ENCODE results near the gene DCN. TPM values are rescaled to one million over a fixed set of nuclear protein-coding genes. Genes with fewer than 3 reads are reported as not detected.

The DCN gene
- total RNA-seq, 1 experiment from 2014 or later: 2.0 TPM

DNA sequence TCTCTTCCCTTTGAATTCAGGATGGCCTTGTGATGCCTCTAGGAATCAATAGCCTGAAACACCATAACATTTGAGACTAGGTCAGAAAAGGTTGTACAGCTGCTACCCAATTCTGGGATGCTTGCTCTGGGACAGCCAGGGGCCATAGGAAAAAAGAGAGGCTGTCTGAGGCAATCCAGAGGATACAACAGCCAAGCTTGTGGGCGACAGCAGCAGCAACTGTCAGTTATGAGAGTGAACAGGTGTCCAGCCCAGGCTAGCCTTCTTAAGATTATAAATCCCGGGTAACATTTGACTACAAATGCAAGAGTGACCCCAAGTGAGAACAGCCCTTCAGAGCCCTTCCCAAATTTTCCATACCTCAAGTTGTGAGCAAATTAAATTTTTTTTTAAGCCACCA lies 11.1 kb downstream of the DCN start (continued):
- TF ChIP-seq, protein P1, sequence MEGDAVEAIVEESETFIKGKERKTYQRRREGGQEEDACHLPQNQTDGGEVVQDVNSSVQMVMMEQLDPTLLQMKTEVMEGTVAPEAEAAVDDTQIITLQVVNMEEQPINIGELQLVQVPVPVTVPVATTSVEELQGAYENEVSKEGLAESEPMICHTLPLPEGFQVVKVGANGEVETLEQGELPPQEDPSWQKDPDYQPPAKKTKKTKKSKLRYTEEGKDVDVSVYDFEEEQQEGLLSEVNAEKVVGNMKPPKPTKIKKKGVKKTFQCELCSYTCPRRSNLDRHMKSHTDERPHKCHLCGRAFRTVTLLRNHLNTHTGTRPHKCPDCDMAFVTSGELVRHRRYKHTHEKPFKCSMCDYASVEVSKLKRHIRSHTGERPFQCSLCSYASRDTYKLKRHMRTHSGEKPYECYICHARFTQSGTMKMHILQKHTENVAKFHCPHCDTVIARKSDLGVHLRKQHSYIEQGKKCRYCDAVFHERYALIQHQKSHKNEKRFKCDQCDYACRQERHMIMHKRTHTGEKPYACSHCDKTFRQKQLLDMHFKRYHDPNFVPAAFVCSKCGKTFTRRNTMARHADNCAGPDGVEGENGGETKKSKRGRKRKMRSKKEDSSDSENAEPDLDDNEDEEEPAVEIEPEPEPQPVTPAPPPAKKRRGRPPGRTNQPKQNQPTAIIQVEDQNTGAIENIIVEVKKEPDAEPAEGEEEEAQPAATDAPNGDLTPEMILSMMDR (IDR thresholded peaks at IDR 0.05): no peak

DNA sequence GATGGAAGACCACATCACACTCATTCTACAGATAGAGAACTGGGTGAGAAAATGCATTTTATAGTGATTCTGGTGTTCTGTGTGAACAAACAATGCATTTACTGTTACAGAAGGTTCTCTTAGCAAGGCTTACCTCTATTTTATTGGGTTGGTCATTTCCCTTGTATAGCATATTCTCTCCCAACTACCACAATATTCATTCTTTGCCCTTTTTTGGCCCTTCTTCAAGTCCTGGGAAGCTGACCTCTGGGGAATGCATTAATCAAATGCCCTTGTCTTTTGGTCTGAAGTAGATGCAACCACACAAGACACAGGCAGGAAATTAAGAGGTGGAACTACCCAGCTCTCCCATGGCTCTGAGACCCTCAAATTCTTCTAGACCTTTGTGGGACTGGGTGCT lies 19.5 kb downstream of the DCN start:
- DNase-seq (ENCODE audit: low spot score) (no peak), ATAC-seq (no peak)
- Mint-ChIP-seq H3K4me3 (no peak overlapping the region), H3K4me1 (no peaks in the 10 kb centered on the region), H3K9me3 (peaks cover 3% of the 10 kb centered on the region; the same call in 1 of the 2 replicates), H3K36me3 (no peaks in the 10 kb centered on the region), H3K27me3 (ENCODE audit: low read depth) (no peaks in the 10 kb centered on the region), H3K27ac (no peak overlapping the region)
- ChIA-PET POLR2A (no interaction called here), CTCF (no interaction called here)
- TF ChIP-seq, protein P2, sequence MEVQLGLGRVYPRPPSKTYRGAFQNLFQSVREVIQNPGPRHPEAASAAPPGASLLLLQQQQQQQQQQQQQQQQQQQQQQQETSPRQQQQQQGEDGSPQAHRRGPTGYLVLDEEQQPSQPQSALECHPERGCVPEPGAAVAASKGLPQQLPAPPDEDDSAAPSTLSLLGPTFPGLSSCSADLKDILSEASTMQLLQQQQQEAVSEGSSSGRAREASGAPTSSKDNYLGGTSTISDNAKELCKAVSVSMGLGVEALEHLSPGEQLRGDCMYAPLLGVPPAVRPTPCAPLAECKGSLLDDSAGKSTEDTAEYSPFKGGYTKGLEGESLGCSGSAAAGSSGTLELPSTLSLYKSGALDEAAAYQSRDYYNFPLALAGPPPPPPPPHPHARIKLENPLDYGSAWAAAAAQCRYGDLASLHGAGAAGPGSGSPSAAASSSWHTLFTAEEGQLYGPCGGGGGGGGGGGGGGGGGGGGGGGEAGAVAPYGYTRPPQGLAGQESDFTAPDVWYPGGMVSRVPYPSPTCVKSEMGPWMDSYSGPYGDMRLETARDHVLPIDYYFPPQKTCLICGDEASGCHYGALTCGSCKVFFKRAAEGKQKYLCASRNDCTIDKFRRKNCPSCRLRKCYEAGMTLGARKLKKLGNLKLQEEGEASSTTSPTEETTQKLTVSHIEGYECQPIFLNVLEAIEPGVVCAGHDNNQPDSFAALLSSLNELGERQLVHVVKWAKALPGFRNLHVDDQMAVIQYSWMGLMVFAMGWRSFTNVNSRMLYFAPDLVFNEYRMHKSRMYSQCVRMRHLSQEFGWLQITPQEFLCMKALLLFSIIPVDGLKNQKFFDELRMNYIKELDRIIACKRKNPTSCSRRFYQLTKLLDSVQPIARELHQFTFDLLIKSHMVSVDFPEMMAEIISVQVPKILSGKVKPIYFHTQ (CRISPR knock-in tag; IDR thresholded peaks at IDR 0.05): no peak
- TF ChIP-seq, protein P3, sequence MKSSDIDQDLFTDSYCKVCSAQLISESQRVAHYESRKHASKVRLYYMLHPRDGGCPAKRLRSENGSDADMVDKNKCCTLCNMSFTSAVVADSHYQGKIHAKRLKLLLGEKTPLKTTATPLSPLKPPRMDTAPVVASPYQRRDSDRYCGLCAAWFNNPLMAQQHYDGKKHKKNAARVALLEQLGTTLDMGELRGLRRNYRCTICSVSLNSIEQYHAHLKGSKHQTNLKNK (CRISPR knock-in tag; IDR thresholded peaks at IDR 0.05): no peak
- no peak for TF ChIP-seq NFATC4 (CRISPR knock-in tag; IDR thresholded peaks at IDR 0.05)
- TF ChIP-seq, protein P4, sequence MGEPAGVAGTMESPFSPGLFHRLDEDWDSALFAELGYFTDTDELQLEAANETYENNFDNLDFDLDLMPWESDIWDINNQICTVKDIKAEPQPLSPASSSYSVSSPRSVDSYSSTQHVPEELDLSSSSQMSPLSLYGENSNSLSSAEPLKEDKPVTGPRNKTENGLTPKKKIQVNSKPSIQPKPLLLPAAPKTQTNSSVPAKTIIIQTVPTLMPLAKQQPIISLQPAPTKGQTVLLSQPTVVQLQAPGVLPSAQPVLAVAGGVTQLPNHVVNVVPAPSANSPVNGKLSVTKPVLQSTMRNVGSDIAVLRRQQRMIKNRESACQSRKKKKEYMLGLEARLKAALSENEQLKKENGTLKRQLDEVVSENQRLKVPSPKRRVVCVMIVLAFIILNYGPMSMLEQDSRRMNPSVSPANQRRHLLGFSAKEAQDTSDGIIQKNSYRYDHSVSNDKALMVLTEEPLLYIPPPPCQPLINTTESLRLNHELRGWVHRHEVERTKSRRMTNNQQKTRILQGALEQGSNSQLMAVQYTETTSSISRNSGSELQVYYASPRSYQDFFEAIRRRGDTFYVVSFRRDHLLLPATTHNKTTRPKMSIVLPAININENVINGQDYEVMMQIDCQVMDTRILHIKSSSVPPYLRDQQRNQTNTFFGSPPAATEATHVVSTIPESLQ (CRISPR knock-in tag; IDR thresholded peaks at IDR 0.05): no peak
- TF ChIP-seq, protein P5, sequence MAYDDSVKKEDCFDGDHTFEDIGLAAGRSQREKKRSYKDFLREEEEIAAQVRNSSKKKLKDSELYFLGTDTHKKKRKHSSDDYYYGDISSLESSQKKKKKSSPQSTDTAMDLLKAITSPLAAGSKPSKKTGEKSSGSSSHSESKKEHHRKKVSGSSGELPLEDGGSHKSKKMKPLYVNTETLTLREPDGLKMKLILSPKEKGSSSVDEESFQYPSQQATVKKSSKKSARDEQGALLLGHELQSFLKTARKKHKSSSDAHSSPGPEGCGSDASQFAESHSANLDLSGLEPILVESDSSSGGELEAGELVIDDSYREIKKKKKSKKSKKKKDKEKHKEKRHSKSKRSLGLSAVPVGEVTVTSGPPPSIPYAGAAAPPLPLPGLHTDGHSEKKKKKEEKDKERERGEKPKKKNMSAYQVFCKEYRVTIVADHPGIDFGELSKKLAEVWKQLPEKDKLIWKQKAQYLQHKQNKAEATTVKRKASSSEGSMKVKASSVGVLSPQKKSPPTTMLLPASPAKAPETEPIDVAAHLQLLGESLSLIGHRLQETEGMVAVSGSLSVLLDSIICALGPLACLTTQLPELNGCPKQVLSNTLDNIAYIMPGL (CRISPR knock-in tag; IDR thresholded peaks at IDR 0.05): no peak

DNA sequence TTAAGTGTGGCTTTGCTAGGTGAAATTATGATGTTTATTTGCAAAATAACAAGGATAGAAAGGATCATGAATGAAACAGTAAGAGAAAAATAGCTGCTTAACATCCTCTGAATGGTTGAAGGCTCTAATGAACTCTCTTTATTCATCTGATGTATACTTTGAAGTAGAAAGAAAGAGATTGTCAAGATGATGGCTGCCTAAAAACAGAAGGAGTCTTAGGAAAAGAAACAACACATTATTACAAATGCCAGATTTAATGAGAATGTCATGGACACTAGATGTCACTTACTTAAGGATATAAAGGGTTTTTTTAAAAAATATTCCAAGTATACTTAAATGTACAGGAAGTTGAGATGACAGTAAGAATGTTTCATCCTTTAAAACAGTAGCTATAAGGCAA lies 21.6 kb downstream of the DCN start:
- POLR2A ChIA-PET: no interaction called here
- CTCF ChIA-PET: no interaction called here
- TF ChIP-seq, protein P6, sequence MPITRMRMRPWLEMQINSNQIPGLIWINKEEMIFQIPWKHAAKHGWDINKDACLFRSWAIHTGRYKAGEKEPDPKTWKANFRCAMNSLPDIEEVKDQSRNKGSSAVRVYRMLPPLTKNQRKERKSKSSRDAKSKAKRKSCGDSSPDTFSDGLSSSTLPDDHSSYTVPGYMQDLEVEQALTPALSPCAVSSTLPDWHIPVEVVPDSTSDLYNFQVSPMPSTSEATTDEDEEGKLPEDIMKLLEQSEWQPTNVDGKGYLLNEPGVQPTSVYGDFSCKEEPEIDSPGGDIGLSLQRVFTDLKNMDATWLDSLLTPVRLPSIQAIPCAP (CRISPR knock-in tag; IDR thresholded peaks at IDR 0.05): no peak
- TF ChIP-seq ZBTB21 (CRISPR knock-in tag; IDR thresholded peaks at IDR 0.05; ENCODE audit: borderline replicate concordance) (no peak), FOXK1 (CRISPR knock-in tag; IDR thresholded peaks at IDR 0.05) (no peak), MXD4 (CRISPR knock-in tag; IDR thresholded peaks at IDR 0.05; ENCODE audit: borderline replicate concordance) (no peak), NR3C1 (CRISPR knock-in tag; conservative IDR thresholded peaks at IDR 0.05; ENCODE audit: low read depth) (no peak), EMX1 (CRISPR knock-in tag; IDR thresholded peaks at IDR 0.05) (no peak), MYBL2 (CRISPR knock-in tag; IDR thresholded peaks at IDR 0.05) (no peak), NFATC4 (CRISPR knock-in tag; IDR thresholded peaks at IDR 0.05) (no peak), ZNF317 (CRISPR knock-in tag; IDR thresholded peaks at IDR 0.05; ENCODE audit: borderline replicate concordance, low read depth) (no peak), SOX15 (CRISPR knock-in tag; IDR thresholded peaks at IDR 0.05) (no peak), SMAD4 (CRISPR knock-in tag; IDR thresholded peaks at IDR 0.05) (no peak), SMAD3 (CRISPR knock-in tag; IDR thresholded peaks at IDR 0.05; ENCODE audit: borderline replicate concordance) (no peak), ZNF396 (CRISPR knock-in tag; IDR thresholded peaks at IDR 0.05; ENCODE audit: borderline replicate concordance) (no peak)
- TF ChIP-seq, protein P7, sequence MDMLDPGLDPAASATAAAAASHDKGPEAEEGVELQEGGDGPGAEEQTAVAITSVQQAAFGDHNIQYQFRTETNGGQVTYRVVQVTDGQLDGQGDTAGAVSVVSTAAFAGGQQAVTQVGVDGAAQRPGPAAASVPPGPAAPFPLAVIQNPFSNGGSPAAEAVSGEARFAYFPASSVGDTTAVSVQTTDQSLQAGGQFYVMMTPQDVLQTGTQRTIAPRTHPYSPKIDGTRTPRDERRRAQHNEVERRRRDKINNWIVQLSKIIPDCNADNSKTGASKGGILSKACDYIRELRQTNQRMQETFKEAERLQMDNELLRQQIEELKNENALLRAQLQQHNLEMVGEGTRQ (CRISPR knock-in tag; IDR thresholded peaks at IDR 0.05): no peak
- TF ChIP-seq, protein P3 (CRISPR knock-in tag; IDR thresholded peaks at IDR 0.05): no peak
- TF ChIP-seq, protein P8, sequence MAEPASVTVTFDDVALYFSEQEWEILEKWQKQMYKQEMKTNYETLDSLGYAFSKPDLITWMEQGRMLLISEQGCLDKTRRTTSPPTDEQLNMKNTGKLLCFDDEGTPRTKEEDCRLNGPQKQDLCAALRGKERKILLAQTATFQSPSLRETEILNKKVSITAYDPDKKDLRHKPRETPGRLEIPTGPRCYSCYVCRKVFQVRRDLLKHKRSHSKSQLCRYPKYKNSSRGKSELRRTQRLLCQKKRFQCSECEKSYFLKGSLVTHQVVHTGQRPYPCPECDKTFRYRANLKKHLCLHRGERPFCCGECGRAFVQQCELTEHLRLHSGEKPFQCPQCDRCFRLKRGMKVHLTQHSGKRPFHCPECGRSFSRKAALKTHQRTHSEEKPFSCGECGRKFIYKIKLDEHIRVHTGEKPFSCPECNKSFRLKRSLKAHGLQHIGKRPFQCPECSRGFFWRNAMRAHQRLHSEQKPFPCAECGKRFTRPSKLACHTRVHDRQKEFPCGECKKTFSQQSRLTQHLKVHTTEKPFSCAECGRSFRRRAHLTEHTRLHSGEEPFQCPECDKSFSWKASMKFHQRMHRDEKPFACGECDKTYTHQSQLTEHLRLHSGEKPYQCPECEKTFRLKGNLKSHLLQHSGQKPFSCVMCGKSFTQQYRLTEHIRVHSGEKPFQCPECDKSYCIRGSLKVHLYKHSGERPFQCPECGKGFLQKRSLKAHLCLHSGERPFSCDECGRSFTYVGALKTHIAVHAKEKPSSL (CRISPR knock-in tag; conservative IDR thresholded peaks at IDR 0.05): no peak

More for the DNA sequence above, 21.6 kb downstream of the DCN start:
- no peaks in the 10 kb centered on the region for H3K4me1 Mint-ChIP-seq
- H3K36me3 Mint-ChIP-seq: no peaks in the 10 kb centered on the region
- no peaks in the 10 kb centered on the region for H3K27me3 Mint-ChIP-seq (ENCODE audit: low read depth)
- no peak overlapping the region for H3K27ac Mint-ChIP-seq
- no peak overlapping the region for H3K4me3 Mint-ChIP-seq
- DNase-seq (ENCODE audit: low spot score) (no peak), ATAC-seq (no peak)
- H3K9me3 Mint-ChIP-seq: peaks cover 7% of the 10 kb centered on the region; the same call in 1 of the 2 replicates

Measured in WTC11 (cell line).